GM12872 (cell line): Measurements from ENCODE around the gene OLA1.

Source experiments
- TF ChIP-seq, protein P1 (sequence below): IDR thresholded peaks from 3 replicates; pipeline ENCODE4 v1.5.1; 2011; ENCODE audit warnings: low read depth, mild to moderate bottlenecking, low read length, moderate library complexity; ENCODE audit not compliant: insufficient read depth

The OLA1 gene

DNA sequence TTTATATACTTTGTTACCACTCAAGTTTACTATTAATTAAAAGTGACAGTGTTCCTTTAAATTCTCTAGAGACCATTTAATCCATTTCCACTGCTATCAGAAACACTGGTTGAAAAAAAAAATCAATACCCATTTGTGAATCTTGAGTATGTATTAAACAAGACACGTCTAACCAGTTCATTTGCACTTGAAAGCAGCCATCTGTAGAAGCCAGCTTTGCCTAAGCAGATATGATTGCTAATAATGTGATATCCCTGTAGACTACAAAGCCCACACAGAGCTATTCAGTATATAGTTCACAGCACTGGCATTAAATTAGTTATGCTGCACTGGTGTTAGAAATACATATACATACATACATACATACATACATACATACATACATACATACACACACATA lies 171.4 kb downstream of the OLA1 start:
- TF ChIP-seq, protein P1, sequence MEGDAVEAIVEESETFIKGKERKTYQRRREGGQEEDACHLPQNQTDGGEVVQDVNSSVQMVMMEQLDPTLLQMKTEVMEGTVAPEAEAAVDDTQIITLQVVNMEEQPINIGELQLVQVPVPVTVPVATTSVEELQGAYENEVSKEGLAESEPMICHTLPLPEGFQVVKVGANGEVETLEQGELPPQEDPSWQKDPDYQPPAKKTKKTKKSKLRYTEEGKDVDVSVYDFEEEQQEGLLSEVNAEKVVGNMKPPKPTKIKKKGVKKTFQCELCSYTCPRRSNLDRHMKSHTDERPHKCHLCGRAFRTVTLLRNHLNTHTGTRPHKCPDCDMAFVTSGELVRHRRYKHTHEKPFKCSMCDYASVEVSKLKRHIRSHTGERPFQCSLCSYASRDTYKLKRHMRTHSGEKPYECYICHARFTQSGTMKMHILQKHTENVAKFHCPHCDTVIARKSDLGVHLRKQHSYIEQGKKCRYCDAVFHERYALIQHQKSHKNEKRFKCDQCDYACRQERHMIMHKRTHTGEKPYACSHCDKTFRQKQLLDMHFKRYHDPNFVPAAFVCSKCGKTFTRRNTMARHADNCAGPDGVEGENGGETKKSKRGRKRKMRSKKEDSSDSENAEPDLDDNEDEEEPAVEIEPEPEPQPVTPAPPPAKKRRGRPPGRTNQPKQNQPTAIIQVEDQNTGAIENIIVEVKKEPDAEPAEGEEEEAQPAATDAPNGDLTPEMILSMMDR: no peak

DNA sequence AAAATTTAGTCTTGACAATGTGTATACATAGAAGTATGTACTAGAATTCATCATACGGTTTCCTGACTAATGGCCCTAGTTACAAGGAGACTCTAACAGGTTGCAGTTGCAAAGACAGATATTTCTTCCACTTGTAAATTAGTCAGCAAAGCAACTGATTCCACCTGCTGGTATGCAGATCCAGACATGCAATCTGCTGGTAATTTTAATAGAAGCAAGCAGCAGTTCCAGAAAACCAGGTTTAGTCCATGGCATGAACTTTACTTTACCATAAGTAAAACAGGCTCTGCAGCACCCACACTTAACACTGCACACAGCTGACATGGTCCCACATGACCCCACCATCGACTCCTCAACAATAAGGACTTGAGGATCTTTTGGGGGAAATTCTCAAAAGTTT lies 172.3 kb downstream of the OLA1 start:
- TF ChIP-seq, protein P1: no peak

DNA sequence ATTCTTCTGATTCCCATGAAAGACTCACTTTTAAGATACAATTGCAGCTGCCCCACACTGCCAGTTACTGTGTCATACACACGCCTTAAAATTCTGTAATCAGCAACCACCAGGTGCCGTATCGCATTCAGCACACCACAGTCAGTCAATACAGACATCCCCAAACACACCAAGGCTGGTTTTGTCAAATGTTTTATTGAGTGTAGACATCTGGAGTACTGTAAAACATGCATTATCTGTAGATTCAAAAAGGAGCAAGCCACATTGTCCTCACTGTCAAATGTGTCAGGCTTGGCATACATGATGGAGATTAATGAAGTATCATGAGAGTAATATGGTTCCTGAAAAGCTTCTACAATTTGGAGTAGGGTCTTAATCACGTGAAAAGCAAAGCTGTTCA lies 173.5 kb downstream of the OLA1 start:
- TF ChIP-seq, protein P1: no peak

DNA sequence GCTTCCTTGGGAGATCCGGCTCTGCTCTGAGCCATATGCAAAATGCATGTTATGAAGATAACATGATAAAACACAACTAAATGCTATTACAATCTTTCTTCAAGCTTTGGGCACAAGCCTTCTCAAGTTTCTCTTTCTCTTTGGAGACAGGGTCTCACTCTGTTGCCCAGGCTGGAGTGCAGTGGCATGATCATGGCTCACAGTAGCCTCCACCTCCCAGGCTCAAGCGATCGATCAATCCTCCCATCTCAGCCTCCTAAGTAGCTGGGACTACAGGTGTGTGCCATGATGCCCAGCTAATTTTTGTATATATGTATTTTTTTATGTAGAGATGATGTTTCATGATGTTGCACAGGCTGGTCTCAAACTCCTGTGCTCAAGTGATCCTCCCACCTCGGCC lies 175.5 kb downstream of the OLA1 start:
- TF ChIP-seq, protein P1: no peak

DNA sequence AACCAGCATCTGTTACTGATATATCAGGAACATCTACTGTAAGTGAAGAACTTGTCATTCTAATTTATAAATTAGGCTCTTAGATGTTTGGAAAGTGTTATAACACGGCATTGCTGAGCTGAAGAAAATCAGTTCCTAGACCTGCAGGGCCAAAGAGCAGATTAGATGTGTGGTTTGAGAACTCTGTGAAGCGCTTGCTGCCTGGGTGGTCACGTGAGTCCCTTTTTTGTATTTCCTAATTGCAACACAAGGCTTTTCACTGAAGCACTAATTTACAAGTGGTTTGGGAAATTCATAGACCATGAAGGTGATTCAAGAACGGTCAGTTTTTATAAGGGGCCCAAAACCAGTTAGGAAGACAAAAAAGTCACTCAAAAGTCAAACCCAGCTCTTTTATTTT lies 176.3 kb downstream of the OLA1 start:
- TF ChIP-seq, protein P1: no peak

DNA sequence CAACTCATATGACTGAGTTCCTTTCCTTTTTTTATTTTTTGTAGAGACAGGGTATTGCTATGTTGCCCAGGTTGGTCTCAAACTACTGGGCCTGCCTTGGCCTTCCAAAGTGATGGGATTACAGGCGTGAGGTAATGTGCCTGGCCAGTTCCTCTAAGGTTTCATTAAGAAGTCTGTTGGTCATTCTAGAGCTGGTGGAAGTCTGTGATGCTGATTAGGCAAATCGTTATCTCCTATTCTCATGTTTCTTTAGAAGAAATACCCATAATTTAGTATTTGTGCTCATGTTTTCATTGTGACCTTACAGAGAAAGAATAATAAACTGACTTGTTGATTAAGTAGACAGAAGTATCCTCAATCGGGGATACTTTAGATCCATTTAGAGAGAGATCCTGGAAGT lies 177.0 kb downstream of the OLA1 start:
- TF ChIP-seq, protein P1: no peak

DNA sequence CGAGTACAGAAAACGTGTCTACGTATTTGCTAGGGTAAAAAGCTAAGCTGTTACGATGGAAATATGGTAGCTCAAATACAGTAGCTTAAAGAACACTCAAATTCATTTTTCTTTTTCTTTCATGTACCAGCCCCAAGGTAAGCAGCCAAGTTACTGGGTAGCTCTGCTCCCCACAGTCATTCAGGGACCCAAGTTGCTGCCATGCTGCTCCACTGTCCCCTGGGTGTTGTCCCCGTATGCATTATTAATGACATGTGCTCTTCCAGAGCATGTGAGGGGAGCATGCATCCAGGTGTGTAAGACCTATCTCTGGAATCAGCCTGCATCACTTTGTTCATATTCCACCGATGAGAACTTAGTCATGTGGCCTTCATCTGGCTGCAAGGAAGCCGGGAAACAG lies 178.1 kb downstream of the OLA1 start:
- TF ChIP-seq, protein P1: no peak

DNA sequence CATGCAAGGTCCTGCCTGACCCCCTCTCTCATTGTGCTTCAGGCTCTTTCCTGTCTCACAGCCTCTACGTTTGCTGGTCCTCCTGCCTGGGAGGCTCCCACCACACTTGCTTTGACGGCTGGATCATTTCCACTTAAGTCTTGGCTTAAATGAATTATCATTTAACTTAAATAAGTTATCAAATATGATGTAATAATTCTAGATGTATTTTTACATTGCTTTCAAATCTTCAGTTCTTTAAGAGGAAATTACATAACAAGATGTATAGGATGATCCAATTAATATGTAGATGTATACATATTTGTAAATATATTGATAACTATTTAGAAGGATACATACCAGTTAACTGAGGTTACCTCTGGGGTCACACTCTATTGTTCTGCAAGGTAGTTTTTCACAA lies 180.5 kb downstream of the OLA1 start:
- TF ChIP-seq, protein P1: no peak
